ENCODE measurements around the gene ATXN7. TPM values are rescaled to one million over a fixed set of nuclear protein-coding genes. Genes with fewer than 3 reads are reported as not detected.

ATXN7 gene
- total RNA-seq, 1 donor from 2014 or later = 33.0 TPM

DNA sequence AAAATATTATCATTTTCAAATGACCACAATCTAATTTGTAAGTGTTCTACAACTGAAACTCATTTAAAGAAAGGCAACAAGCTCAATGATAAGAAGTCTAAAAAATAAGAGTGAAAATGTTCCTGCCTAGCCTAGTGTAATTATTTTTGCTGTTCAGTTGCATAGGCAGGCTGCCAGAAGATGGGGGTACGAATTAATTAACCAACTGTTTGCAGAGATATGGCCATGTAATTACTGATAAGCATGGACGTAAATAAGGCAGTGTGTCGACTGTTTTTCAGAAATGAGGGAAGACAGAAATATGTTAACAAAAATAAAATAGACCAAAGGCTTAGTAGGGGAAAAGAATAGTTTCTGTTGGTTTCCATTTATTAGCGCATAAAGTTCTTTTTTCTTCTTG, 73.3 kb downstream of the ATXN7 start:
- no peak for DNase-seq (ENCODE audit: low spot score)

DNA sequence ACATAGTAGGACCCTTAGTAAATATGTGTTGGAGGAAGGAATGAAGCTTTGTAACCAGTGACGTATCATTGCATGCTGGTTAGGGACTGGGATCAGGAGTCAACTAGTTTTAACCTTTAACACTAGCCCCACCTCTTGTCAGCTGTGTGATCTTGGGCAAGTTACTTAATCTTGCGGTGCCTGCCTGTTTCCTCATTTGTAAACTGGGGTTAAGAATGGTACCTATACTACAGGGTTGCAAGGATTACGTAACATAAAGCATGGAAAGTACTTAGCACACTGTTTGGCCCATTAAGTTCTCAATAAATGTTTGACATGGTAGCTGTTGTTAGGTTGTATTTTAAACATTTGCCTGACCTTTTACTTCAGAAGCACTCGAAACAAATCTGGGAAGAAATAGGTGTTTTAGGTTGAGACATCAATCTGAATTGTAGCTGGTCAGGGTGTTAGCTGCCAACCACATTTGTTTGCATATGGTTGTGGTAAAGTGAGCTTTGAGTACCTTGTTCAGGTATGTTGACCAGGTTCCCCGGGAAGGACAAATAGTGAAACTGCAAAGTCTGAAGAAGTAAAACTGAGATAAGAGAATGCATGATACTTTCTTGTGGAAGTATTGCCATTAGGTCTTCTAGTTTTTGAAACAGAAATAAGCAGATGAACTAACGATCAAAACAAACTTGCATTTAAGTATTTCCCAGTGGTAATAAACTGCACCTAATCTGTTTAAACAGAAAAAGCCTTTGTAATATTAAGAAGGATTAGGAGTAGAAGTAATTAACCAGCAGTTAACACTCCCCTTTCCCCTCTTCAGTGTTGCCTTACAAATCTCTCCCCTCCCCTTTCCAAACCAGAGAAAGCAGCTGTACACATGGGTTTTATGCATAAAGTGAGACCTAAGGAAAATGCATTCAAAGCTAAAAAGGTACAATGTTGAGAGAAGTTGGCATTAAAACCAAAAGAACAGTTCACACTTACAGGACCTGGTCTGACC, 74.3 kb downstream of the ATXN7 start:
- no peak for DNase-seq (ENCODE audit: low spot score)

DNA sequence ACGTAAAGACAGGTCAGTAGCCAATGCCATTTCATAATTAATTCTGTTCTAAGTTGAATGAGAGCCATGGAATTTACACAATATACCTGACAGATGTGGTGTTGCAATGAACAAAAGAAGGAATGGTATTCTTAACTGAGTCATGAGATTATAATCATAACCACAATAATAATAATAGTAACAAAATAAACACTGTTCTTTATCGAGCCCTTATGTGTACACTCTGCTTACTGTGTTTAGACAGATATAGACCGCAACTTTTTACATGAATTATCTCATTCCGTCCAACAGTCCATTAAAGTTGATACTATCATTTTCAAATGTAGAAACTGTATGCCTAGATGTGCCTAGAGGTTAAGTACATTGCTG, 76.7 kb downstream of the ATXN7 start:
- no peak for DNase-seq (ENCODE audit: low spot score)

DNA sequence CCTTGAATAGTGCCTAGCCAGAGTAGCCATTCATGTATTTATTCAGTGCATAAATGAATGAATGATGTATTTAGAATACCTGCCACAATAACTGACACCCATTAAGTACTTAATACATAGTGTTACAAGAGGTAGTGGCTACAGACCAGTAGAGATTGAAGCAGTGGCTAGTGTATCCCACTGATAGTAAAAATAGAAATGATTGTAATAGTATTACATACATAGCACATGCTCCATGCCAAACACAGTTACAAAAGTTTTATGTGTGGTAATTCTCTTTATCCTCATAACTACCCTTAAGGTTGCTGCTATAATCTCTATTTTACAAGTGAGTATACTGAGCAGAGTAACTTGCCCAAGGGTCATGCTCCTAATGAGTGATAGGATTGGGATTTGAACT, 78.9 kb downstream of the ATXN7 start:
- DNase-seq (ENCODE audit: low spot score) = no peak

DNA sequence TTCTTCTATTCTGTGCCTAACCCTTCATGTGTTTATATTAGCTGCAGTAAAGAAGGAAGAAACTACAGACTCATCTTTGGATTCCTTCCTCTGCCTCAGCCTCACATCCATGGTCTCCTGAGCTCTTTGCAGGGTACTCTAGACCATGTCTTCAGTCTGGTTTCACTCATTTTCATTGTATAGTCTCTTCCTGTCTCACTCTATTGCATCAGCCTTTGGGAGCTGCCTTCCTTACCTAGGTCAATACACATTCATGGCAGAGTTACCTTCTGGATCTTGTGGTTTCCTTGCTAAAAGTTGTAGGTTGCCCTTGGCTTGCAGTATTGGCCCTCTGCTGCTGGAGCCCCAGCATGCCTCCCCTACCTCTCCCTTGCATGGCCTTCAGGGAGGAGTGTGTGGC, 80.0 kb downstream of the ATXN7 start:
- DNase-seq (ENCODE audit: low spot score) = no peak

DNA sequence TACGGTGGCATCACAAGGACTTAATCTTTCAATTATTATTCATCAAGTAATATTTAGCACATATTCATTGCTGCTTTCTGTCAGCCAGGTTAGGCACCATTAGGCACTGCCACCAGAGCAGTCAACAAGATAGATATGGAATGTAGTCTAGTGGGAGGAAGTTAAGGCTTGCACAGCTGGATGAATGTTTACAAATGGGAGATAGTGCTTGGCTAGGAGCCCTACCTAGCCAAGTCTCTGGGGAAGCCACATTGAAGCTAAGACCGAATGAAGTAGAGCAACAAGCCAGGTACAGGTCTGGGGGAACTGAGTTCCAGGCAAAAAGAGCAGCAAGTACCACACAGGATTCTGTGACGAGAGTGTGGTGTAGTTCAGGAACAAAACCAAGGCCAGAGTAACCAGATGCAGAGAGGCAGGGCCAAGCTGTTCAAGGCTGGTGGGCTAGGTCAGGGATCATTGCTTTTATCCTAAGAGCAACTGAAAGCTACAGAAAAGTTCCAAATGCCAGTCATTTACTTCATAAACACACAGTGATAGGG, 82.0 kb downstream of the ATXN7 start:
- no peak for DNase-seq (ENCODE audit: low spot score)

DNA sequence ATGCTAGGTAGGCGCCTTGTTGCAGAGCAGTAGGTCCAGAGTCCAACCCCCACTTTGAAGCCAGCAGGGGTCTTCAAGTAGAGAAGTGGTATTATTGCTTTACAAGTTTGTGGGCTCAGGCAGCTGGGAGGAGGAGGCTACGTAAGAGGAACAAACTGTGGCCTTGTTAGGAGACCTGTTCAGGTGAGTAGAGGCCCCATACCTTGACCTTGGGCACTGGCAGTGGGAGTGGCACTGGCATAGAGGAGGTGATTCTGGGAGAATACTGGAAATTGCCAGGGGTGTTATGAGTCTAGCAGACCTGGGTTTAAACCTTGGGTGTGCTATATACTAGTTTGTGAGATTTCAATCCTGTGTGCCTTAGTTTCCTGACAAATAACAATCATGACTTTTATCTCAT, 83.1 kb downstream of the ATXN7 start:
- DNase-seq (ENCODE audit: low spot score) = no peak

DNA sequence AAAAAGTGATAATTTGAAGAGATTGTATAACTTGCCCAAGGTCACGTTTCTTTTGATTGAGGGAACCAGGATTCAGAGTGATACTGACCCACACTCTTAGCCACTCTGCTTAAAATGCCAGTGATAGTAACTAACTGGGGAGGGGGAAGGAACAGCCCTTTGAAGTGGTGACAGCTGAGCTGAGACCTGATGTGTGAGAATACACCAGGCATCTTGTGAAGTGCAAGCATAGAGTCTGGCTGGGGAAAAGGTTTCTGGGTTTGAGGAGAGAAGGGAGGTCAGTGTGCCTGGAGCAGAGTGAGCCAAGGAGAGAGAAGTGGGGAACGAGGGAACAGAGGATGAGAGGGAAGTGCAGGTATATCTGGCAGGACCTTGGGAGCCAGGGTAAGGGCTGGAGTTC, 83.9 kb downstream of the ATXN7 start:
- no peak for DNase-seq (ENCODE audit: low spot score)

DNA sequence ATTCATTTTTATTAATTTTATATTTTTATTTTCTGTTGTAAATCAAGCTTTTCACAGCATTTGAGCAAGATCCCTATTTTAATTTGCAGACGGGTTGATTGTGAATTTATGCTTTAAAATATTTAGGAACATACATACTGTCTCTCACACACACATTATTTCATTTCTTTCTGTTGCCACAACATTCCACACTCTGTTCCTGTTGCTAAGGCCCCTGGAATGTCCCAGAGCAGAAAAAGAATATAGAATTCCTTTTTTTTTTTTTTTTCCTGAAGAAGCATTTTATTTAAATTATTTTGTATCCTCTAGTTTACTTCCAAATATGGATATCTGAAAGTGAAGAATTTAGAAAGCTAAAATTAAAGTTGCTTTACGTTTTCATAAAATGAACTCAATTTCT, 85.3 kb downstream of the ATXN7 start:
- no peak for DNase-seq (ENCODE audit: low spot score)

DNA sequence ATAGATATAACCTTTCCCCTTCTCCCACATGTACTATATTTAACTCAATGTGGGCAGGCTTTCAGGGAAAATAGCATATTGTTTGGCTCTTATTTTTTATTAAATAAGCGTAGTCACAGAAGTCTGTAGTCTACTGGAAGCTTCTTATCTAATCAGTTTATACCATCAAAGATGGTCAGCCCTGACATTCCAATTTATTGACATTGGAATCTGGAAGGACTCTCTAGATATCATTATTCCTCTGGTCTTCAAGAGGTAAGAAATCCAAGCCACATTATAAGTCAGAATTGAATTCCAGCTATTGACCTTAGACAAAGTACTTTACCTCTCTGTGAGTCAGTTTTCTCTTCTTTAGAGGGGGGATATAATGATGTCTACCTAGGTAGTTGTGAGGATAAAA, 87.0 kb downstream of the ATXN7 start:
- DNase-seq (ENCODE audit: low spot score) = no peak

DNA sequence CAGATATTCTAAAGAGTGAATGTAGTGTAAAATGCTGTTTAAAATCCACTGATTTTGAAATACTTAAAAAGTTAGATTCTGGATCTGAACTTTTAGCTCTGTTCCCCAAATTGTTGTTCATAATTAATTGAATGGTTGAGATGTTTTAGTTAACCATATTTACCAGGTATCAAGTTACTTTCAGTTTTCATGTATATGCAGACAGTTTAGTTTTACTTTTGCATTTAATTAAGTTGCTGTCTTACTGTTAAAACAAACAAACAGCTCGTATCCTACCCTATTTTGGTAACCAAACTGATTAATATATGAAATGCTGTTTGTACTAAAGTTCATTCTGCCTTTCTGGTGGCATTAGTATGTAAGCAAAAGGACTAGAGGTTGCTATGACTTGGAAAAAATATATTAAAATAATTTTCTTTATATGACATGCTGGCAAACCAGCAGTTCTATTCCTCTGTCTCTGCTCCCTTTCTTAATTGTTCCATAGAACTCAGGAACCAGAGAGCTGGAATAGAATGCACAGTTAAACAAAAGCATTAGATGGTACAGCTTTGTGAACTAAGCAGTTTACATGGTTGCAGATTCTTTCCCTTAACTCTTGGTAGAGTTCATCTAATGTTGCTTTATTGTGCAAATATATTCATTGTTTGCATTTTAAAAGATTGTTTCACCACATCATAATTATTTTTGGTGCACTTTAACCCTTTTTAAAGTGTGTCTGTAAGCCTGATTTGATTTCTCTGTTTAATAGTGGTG, 88.0 kb downstream of the ATXN7 start:
- no peak for DNase-seq (ENCODE audit: low spot score)

DNA sequence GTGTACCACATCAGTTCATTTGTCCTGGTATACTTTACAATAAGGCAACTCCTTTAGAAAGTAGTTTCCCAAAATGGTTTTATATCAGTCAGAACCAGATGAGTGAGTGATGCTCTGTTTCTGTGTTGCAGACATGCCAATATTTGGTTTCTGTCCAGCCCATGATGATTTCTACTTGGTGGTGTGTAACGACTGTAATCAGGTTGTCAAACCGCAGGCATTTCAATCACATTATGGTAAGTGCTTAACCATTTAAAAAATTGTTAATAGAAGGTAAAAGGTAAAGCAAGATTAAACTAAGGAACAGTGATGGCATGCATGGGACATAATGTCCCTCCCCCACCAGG, 88.6 kb downstream of the ATXN7 start:
- DNase-seq (ENCODE audit: low spot score) = no peak

DNA sequence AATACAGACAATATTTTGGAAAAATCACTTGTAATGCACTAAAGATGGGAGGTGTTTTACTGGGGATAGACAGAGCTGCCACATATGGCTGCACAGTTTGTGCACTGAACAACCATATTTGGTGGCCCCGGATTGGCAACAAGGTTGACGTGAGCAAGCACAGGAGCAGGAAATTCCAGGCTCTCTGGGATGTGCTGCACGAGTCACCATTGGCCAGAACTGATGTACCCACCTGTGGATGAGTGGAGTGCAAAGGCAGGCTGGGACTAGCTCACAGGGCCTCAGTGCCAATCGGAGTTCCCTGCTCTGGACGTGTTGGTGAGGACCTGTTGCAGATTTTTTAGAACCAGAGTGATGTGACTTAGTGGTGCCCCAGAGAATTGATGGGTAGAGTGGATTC, 90.5 kb downstream of the ATXN7 start:
- no peak for DNase-seq (ENCODE audit: low spot score)

DNA sequence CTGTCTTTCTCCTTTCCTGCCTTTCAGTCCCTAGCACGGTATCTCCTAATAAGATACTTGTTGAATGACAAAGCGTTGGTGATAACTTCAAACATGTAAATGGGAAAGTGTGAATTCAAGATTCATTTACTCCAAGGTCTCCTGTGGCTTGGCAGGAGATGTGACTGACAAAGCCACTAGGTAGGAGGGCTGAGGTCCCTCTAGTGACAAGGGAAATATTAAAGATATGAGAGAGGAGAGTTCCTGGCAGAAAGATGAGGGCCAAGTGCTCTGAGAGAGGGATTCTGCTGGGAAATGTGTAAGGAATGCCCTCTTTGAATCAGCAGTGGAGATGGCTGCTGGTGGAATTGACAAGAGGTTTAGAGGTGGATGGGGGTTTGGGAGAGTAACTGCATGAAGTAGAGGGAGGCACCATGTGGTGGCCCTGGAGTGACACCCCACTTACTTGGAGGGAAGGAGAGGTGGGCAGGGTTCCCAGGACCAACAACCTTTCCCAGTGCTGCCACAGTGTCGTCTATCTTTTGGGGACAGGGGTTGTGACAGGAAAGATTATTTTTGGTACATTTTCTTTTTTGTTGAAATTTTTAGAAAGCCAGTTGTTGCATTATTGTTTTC, 91.5 kb downstream of the ATXN7 start:
- DNase-seq (ENCODE audit: low spot score) = no peak

DNA sequence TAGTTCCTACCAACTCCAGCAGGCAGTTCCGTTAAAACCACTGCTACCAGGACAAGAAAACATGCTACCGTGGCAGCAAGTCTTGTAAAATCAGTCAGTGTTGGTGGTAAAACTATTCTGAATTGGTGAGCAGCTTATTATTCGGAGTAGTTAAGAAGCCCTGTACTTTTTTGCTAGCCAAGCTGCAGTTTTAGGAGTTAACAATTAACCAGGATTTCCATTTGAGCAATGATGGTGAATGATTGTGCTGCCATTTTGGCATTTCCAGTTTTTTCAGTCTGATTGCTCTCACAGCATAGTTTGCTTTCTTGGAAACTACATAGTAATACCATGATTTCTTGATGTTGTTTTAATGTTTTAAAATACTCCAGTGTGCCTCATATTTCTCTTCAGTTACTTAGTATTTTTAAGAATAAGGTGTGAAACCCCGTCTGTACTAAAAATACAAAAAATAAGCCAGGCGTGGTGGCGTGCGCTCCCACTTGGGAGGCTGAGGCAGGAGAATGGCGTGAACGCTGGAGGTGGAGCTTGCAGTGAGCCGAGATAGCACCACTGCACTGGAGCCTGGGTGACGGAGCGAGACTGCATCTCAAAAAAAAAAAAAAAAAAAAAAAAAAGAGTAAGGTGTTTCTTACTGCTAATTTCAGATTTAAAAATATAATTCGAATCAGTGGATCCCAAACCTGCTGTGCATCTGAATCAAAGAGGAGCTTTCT, 92.3 kb downstream of the ATXN7 start:
- DNase-seq (ENCODE audit: low spot score) = no peak

DNA sequence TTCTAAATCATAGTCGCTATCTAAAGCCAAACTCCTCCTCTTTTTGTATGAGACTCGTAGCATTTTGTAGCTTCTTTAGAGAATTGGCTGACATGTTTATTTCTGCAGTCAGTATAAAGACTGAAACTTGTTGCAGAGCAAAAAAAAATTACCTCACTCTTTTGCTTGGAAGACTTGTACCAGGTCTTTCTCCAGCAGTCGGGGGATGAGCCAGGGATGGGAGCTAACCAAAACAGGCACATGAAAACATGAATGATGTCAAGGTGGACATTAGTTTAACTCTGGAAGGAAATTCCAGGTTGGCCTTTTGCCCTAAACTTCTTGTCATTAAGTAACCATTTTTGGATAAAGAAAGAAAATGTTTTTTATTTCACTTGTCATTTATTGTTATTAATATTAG, 95.5 kb downstream of the ATXN7 start:
- DNase-seq (ENCODE audit: low spot score) = no peak

DNA sequence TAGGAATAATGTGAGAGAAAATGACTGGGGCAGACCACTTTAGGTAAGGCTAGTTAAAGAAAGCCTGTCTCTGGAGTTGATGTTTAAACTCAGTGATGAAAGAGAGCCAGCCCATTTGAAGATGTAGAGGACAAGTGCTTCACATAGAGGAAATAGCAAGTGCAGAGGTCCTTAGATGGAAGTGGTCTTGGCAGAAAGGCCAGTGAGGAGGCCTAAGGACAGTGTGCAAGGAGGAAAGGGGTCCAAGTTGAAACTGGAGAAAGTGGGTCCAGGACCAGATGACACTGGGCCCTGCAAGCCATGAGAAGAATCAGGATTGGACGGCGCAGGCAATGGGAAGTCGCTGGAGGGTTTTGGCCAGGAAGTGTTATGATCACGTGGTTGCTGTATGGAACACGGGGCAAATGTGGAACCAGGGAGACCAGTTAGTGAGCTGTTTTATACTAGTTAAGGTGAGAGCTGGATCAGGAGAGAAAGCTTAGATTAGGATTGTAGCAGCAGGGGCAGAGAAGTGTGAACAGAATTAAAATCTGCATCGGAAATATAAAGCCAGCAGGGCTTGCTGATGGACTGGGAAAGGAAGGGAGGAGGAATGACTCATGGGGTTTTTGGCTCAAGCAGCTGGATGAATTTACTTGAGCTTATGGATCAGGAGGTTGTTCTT, 96.5 kb downstream of the ATXN7 start:
- DNase-seq (ENCODE audit: low spot score) = no peak

DNA sequence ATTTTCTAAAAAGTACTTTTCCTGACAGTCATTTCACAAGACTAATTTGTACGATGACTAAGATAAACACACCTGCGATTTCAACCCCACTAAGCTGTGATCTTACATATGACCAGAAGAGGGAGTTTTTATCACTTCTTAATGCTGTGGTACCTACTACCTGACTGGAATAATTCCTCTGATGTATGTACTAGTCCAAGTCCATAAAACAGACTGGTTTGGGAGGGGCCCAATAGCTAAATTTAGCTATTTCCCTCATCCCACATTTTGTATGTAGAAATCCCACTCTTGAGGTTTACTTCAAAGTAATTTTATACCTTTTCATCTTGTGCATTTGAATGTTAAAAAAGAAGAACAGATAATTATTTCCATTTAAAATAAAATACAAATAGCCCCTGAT, 98.2 kb downstream of the ATXN7 start:
- no peak for DNase-seq (ENCODE audit: low spot score)

DNA sequence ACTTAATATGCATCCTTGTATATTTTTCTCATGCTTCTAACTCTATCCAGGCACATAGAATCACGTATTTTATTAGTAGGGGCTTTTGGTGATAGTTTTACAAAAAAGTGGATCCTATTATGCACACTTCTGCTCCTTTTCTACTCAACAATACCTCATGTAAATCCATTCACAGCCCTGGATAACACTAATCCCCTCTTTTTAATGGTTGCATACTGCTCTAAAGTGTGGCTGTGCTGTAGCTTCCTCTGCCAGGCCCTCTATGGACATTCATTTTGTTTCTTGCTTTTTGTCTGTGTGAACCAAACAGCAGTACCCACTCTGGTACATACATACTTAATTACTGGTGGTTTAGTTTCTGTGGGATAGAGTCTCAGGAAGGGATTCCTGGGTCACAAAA, 99.8 kb downstream of the ATXN7 start:
- no peak for DNase-seq (ENCODE audit: low spot score)

DNA sequence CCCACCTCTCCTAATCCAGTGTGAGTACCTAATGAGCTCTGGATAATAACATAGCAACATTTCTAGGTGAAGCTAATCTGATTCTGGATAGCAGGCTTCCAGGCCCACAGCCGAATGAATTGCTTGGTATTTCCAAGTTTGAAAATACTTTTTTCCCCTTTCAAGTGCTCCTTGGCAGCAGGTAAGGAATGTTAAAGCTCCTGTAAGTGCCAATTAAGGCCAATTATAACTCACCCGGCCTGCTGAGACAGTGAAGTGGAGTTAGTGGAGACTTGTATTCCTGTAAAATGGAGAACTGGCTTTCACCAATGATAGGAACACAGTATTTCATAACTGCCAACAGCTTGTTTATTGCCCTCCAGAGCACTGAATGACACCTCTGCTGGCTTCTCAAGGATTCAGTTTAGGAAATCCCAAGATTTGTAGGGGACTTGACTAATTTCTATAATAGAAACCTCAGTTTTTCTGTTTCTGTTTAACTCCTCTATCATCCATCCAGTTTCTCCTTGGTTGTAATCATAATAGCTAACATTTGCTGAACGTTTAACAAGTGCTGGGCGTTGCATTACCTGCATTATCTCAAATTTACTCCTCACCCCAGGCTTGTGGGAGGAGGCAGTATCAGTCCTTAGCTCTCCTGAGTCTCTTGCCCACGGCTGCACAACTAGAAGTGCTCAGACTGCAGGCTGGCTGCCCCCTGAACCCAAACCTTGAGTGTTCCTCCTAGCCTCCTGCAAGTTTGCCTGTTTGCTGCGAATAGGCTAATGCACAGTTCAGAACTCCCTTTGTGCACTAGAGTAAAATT, 101.2 kb downstream of the ATXN7 start:
- DNase-seq (ENCODE audit: low spot score) = no peak
